ENCODE results near the gene METTL27.

GRCh38 chr7:73842067-73842976, at the start of gene METTL27:
- TF ChIP-seq CTCF (IDR thresholded peaks at IDR 0.05) (no peak), POLR2AphosphoS5 (IDR thresholded peaks at IDR 0.05) (peak in 2 of 3 donors; percentile 55 to 77), EP300 (IDR thresholded peaks at IDR 0.05) (no peak), POLR2A (IDR thresholded peaks at IDR 0.05) (no peak)

Data from stomach (tissue), 4 donors.